ENCODE measurements around the gene PDZRN3. TPM values are rescaled to one million over a fixed set of nuclear protein-coding genes. Genes with fewer than 3 reads are reported as not detected.

The PDZRN3 gene
- total RNA-seq, 4 donors from 2014 or later, result 13.3 to 81.7 (median 19.7) TPM

GRCh38 chr3:73576999-73577461 is 47.7 kb downstream of the PDZRN3 start:
- Histone ChIP-seq H3K27ac (no peak overlapping the region), H3K4me1 (peaks cover 0 to 7% (median 0%) of the 10 kb centered on the region in 4 donors)

GRCh38 chr3:73575953-73576352 is 48.8 kb downstream of the PDZRN3 start:
- Histone ChIP-seq H3K4me3 (no peak overlapping the region), H3K4me1 (peaks cover 0 to 8% (median 0%) of the 10 kb centered on the region in 4 donors), H3K36me3 (no peaks in the 10 kb centered on the region), H3K9me3 (no peaks in the 10 kb centered on the region), H3K27ac (no peak overlapping the region), H3K27me3 (no peaks in the 10 kb centered on the region)
- no peak for TF ChIP-seq POLR2A (IDR thresholded peaks at IDR 0.05)
- TF ChIP-seq CTCF (IDR thresholded peaks at IDR 0.05), result no peak
- no peak for DNase-seq

More at GRCh38 chr3:73576999-73577461, 47.7 kb downstream of the PDZRN3 start:
- TF ChIP-seq POLR2A (IDR thresholded peaks at IDR 0.05) (no peak), CTCF (IDR thresholded peaks at IDR 0.05) (no peak)
- DNase-seq, result no peak
- Histone ChIP-seq H3K36me3 (no peaks in the 10 kb centered on the region), H3K9me3 (no peaks in the 10 kb centered on the region), H3K27me3 (no peaks in the 10 kb centered on the region), H3K4me3 (no peak overlapping the region)

- Histone ChIP-seq H3K27ac (no peak overlapping the region), H3K4me1 (peaks cover 0 to 8% (median 0%) of the 10 kb centered on the region in 4 donors), H3K4me3 (no peak overlapping the region), H3K36me3 (no peaks in the 10 kb centered on the region), H3K27me3 (no peaks in the 10 kb centered on the region), H3K9me3 (no peaks in the 10 kb centered on the region)
- DNase-seq, result no peak
- TF ChIP-seq POLR2A (IDR thresholded peaks at IDR 0.05) (no peak), CTCF (IDR thresholded peaks at IDR 0.05) (no peak)
Measured at GRCh38 chr3:73575519-73575918, 49.2 kb downstream of the PDZRN3 start.

- peaks cover 0 to 12% (median 0%) of the 10 kb centered on the region in 4 donors for H3K4me1 ChIP-seq
- DNase-seq, result no peak
- H3K27ac ChIP-seq, result no peak overlapping the region
- no peaks in the 10 kb centered on the region for H3K27me3 ChIP-seq
- no peak overlapping the region for H3K4me3 ChIP-seq
- no peaks in the 10 kb centered on the region for H3K9me3 ChIP-seq
- TF ChIP-seq POLR2A (IDR thresholded peaks at IDR 0.05), result no peak
- no peak for TF ChIP-seq CTCF (IDR thresholded peaks at IDR 0.05)
- H3K36me3 ChIP-seq, result no peaks in the 10 kb centered on the region
Measured at GRCh38 chr3:73573204-73573603, 51.5 kb downstream of the PDZRN3 start.

GRCh38 chr3:73572368-73572767 is 52.4 kb downstream of the PDZRN3 start:
- H3K36me3 ChIP-seq, result no peaks in the 10 kb centered on the region
- peak overlapping the region in 1 of 4 donors; percentile 10 for H3K27ac ChIP-seq
- H3K4me1 ChIP-seq, result peaks cover 0 to 12% (median 0%) of the 10 kb centered on the region in 4 donors
- H3K9me3 ChIP-seq, result no peaks in the 10 kb centered on the region
- no peak for TF ChIP-seq POLR2A (IDR thresholded peaks at IDR 0.05)
- no peak for TF ChIP-seq CTCF (IDR thresholded peaks at IDR 0.05)
- DNase-seq, result no peak
- H3K27me3 ChIP-seq, result no peaks in the 10 kb centered on the region
- H3K4me3 ChIP-seq, result no peak overlapping the region

Measured in Peyer's patch (tissue), 4 donors.